Measurements from ENCODE around the gene DRG2. TPM values are rescaled to one million over a fixed set of nuclear protein-coding genes. Genes with fewer than 3 reads are reported as not detected.
A peak's percentile ranks its signal among the peaks of the same experiment; 100 is the strongest.

DRG2 gene
- total and polyA plus RNA-seq, 2 of the 4 experiments (the other 2 are of a cell fraction) = 43.6 to 45.1 TPM

DNA sequence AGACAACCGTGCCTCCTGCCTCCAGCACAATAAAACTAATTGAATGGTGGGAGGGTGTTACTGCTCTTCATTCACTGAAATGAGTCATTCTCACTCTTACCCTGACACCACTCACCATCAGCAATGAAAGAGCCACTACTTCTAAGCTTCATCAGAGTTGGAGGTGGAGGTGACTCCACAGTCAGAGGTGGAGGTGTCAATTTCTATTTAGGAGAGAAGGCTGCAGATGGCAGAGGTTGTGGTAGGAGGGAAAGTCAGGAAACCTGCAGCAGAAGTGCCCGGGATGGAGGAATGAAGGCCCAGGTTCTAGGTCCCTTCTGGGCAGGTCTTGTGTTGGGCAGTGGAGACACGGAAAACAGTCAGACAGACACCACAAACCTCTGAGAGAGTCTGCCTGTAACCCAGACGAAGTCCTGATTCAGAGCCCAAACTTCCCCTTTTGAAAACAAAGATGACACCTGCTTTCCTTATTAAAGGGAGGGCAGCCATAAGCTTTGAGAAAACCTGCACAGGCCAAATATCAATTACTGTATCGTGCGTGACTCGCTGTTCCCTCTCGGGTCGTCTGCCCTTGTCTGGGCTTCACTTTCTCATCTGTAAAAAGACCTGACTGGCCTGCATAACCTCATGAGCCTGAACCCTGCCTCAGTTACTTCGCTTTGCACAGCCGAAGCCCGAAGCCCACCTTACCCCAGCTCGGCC lies 49.4 kb upstream of the DRG2 start:
- H4K5ac ChIP-seq (ENCODE audit: low read depth, low read length) = no peak overlapping the region
- intact Hi-C loops (cut with micrococcal nuclease) = loop anchor here (10.0 kb wide), 1 partner anchor 683 kb away; no protein-coding TSS in a partner anchor
- H3K14ac ChIP-seq (replicated peaks; ENCODE audit: low read depth, low read length) = 0 out of 2 replicates have a peak overlapping the region, but pooled peaks have one; percentile 36
- no peak for TF ChIP-seq ELK1 (IDR thresholded peaks at IDR 0.05; ENCODE audit: borderline replicate concordance, low read depth, low read length)
- no peak for TF ChIP-seq MAZ (IDR thresholded peaks at IDR 0.05; ENCODE audit: borderline replicate concordance, low read depth, low read length)
- no peak for TF ChIP-seq RAD21 (IDR thresholded peaks at IDR 0.05; ENCODE audit: low read length)
- TF ChIP-seq, protein P1, sequence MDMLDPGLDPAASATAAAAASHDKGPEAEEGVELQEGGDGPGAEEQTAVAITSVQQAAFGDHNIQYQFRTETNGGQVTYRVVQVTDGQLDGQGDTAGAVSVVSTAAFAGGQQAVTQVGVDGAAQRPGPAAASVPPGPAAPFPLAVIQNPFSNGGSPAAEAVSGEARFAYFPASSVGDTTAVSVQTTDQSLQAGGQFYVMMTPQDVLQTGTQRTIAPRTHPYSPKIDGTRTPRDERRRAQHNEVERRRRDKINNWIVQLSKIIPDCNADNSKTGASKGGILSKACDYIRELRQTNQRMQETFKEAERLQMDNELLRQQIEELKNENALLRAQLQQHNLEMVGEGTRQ (IDR thresholded peaks at IDR 0.05; ENCODE audit: low read depth, low read length) = no peak
- TF ChIP-seq FOS (IDR thresholded peaks at IDR 0.05; ENCODE audit: low read depth, low read length) = no peak
- no peak for TF ChIP-seq CEBPB (IDR thresholded peaks at IDR 0.05; ENCODE audit: low read depth, low read length)
- no peak for TF ChIP-seq SMC3 (IDR thresholded peaks at IDR 0.05; ENCODE audit: low read depth, low read length)
- H3K4ac ChIP-seq (ENCODE audit: low read depth, low read length) = peak overlapping the region; percentile 88
- peak overlapping the region; percentile 84 for H3K9ac ChIP-seq (ENCODE audit: low read depth, low read length)
- no peaks in the 10 kb centered on the region for H3K9me3 ChIP-seq (ENCODE audit: control insufficient read depth, insufficient read depth, low read length)
- WGBS, 2 experiments (ENCODE audit: extremely low coverage in 2 of 2, insufficient read length in 1 of 2) = 5% methylated on average over 9 of the region's 13 CpGs; no CpG with 5 or more reads in 1 of the 2 experiments
- dilution Hi-C loops (cut with HindIII; ENCODE audit: low sequenced_read_pairs, unreplicated experiment) = no loop called here
- H2AK5ac ChIP-seq (ENCODE audit: low read depth, low read length) = no peak overlapping the region
- H3K4me1 ChIP-seq (ENCODE audit: control insufficient read depth, insufficient read depth, low read length) = peaks cover 14% of the 10 kb centered on the region
- peak; percentile 16 for DNase-seq
- no peak overlapping the region for H3K18ac ChIP-seq (ENCODE audit: low read depth, low read length)
- BruUV-seq (replicated peaks) = no TSS peak
- ChIA-PET POLR2A (ENCODE audit: unreplicated experiment) (no interaction called here), CTCF (no interaction called here)
- no peak overlapping the region for H2BK120ac ChIP-seq (ENCODE audit: low read depth, low read length)
- H2BK15ac ChIP-seq (ENCODE audit: low read depth, low read length) = no peak overlapping the region
- H3K56ac ChIP-seq (ENCODE audit: extremely low read depth, insufficient read depth, low read length) = no peak overlapping the region
- H2AFZ ChIP-seq (replicated peaks; ENCODE audit: low read length, poor library complexity) = peak overlapping the region; percentile 98
- H3K79me1 ChIP-seq (ENCODE audit: low read depth in 1 of 2, low read length in 2 of 2) = peaks cover 35 to 67% of the 10 kb centered on the region in 2 experiments
- peak overlapping the region; percentile 41 to 91; a peak in 2 of 4 replicates for H4K8ac ChIP-seq (ENCODE audit: low read depth in 2 of 2, low read length in 2 of 2)
- no peak overlapping the region for H4K91ac ChIP-seq (ENCODE audit: insufficient read depth, low read depth, low read length)
- H3K4me3 ChIP-seq (ENCODE audit: insufficient read depth, low read depth, low read length) = peak overlapping the region; percentile 66
- no peak overlapping the region for H2BK5ac ChIP-seq (ENCODE audit: low read depth, low read length, poor library complexity, severe bottlenecking)
- in situ Hi-C loops (cut with MboI; ENCODE audit: low sequenced_read_pairs) = loop anchor here (10.0 kb wide), 1 partner anchor 353 kb away; the partner anchor contains the start of gene RAI1
- H3K23ac ChIP-seq (ENCODE audit: low read depth, low read length) = peak overlapping the region; percentile 50
- ATAC-seq (ENCODE audit: low read depth) = no peak
- H3K27ac ChIP-seq (ENCODE audit: insufficient read depth, low read length) = peak overlapping the region; percentile 78; the same call in 1 of the 2 replicates
- H2BK20ac ChIP-seq (ENCODE audit: low read depth, low read length) = no peak overlapping the region
- H4K20me1 ChIP-seq (ENCODE audit: insufficient read depth, low read length) = peaks cover 5% of the 10 kb centered on the region; the same call in 1 of the 2 replicates
- peak overlapping the region; percentile 82 for H3K4me2 ChIP-seq (ENCODE audit: low read depth, low read length)
- H2AK9ac ChIP-seq (replicated peaks; ENCODE audit: low read depth, low read length, poor library complexity) = peak overlapping the region; percentile 71
- no peaks in the 10 kb centered on the region for H3K36me3 ChIP-seq (ENCODE audit: control insufficient read depth, insufficient read depth, low read length)
- peaks cover 7% of the 10 kb centered on the region for H3K9me1 ChIP-seq (ENCODE audit: insufficient read depth, low read length)
- no peaks in the 10 kb centered on the region for H3K27me3 ChIP-seq (ENCODE audit: control insufficient read depth, insufficient read depth, low read length)

Data from IMR-90 (cell line).